Measurements from ENCODE around the gene YWHAH.

The YWHAH gene

DNA sequence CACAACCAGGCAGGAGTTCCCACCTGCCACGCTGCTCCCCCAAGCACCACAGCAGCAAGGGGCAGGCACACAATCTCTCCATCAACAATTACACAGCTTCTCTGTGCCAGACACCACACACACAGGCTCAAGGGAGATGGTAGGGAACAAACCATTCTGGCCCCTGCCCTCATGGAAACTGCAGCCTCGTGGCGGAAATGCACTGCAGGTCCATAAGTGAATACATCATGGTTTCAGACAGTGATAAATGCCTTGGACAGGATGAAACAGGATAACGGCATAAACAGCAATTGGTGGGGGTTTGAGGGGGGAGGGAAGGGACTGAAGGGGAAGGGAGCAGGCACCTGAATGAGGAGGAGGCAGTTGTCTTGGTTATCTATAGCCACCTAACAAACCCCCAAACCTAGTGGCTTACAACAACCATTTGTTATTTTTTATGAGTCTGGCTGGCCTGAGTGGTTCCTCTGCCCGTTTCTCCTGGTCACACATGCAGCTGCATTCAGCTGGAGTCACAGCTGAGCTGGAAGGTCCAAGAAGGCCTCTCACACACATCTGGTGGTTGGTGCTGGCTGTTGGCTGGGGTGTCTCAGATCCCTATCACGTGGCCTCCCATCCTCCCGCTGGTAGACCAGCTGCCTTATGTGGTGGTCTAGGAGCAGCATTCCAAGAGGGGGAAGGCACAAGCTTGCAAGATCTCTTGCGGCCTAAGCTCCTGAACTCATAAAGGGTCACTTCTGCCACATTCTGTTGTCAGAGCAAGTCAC, 15.0 kb upstream of the YWHAH start:
- no peak for TF ChIP-seq GABPA (IDR thresholded peaks at IDR 0.05; ENCODE audit: low read depth)
- no peak for TF ChIP-seq REST (IDR thresholded peaks at IDR 0.05; ENCODE audit: insufficient replicate concordance, low read depth)
- no peak for TF ChIP-seq SPI1 (IDR thresholded peaks at IDR 0.05; ENCODE audit: borderline replicate concordance, low read depth)
- no peak for TF ChIP-seq CTCF (IDR thresholded peaks at IDR 0.05; ENCODE audit: insufficient read depth, low read length)
- TF ChIP-seq POLR2AphosphoS5 (IDR thresholded peaks at IDR 0.05; ENCODE audit: low read depth) = no peak
- no peak overlapping the region for H3K27ac ChIP-seq (replicated peaks)
- H3K27me3 ChIP-seq (ENCODE audit: insufficient read depth, poor library complexity, severe bottlenecking) = no peaks in the 10 kb centered on the region
- H3K4me3 ChIP-seq (replicated peaks; ENCODE audit: insufficient read depth, low read length) = no peak overlapping the region
- no peak for DNase-seq (ENCODE audit: low read depth in 1 of 2, low spot score in 1 of 2)

- no peaks in the 10 kb centered on the region for H3K27me3 ChIP-seq (ENCODE audit: insufficient read depth, poor library complexity, severe bottlenecking)
- no peak overlapping the region for H3K4me3 ChIP-seq (replicated peaks; ENCODE audit: insufficient read depth, low read length)
- no peak for DNase-seq (ENCODE audit: low read depth in 1 of 2, low spot score in 1 of 2)
- no peak overlapping the region for H3K27ac ChIP-seq (replicated peaks)
- no peak for TF ChIP-seq POLR2AphosphoS5 (IDR thresholded peaks at IDR 0.05; ENCODE audit: low read depth)
Measured at GRCh38 chr22:31932863-31933262, 11.5 kb upstream of the YWHAH start.

DNA sequence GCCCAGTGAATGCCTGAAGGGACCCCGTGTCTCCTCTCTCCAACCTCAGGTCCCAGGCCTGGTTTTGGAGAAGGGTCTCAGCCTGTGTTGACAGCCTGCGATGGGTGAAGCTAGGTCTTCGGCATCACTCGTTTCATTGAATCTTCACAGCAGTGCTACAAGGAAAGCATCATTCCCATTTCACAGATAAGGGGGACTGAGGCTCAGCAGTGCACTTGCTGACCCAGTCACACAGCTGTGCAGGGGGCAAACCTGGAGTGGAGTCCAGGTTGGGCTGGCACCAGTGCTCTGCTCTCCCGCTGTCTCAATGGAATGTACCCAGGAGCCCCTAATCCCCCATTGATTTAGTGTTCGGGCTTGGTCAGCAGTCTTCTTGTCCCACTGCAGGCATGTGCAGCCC, 10.9 kb upstream of the YWHAH start:
- no peaks in the 10 kb centered on the region for H3K27me3 ChIP-seq (ENCODE audit: insufficient read depth, poor library complexity, severe bottlenecking)
- H3K4me3 ChIP-seq (replicated peaks; ENCODE audit: insufficient read depth, low read length) = no peak overlapping the region
- DNase-seq (ENCODE audit: low read depth in 1 of 2, low spot score in 1 of 2) = no peak
- no peak overlapping the region for H3K27ac ChIP-seq (replicated peaks)
- TF ChIP-seq SPI1 (IDR thresholded peaks at IDR 0.05; ENCODE audit: borderline replicate concordance, low read depth) (no peak), CTCF (IDR thresholded peaks at IDR 0.05; ENCODE audit: insufficient read depth, low read length) (no peak), GABPA (IDR thresholded peaks at IDR 0.05; ENCODE audit: low read depth) (no peak), REST (IDR thresholded peaks at IDR 0.05; ENCODE audit: insufficient replicate concordance, low read depth) (no peak), POLR2AphosphoS5 (IDR thresholded peaks at IDR 0.05; ENCODE audit: low read depth) (no peak)

DNA sequence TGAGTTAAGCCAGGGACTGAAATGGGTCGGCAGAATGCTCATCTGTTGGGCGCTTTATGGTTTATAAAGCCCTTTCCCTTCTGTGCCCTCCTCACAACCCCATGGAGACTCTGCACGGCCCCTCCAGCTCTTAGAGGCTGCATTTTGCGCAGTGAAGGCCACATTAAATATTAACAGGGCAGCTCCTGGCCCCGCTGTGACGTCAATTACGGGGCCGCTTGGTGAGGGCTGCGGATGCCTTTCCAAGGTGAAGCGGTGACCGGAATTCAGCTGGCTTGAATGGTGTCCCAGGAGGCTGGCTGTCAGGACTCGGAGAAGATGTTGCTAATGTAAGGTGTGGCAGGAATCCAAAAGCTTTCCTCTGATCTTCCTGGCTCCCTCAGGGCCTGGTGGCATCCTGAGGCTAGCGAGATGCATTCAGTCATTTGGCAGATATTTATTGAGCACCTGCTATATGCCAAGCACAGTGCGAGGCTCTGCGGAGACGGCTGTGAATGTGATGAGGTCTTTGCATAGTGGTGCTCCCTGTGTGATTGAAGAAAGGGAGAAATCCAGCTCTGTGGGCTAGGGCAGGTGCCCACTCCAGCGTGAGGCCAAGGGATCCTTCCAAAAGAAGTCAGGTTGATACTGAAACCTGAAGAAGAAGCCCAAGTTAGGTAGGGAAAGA, 10.4 kb upstream of the YWHAH start:
- DNase-seq (ENCODE audit: low read depth in 1 of 2, low spot score in 1 of 2) = no peak

More for the DNA sequence above, 10.4 kb upstream of the YWHAH start:
- no peaks in the 10 kb centered on the region for H3K27me3 ChIP-seq (ENCODE audit: insufficient read depth, poor library complexity, severe bottlenecking)
- TF ChIP-seq CTCF (IDR thresholded peaks at IDR 0.05; ENCODE audit: insufficient read depth, low read length) = no peak
- TF ChIP-seq REST (IDR thresholded peaks at IDR 0.05; ENCODE audit: insufficient replicate concordance, low read depth) = no peak
- no peak for TF ChIP-seq GABPA (IDR thresholded peaks at IDR 0.05; ENCODE audit: low read depth)
- no peak overlapping the region for H3K4me3 ChIP-seq (replicated peaks; ENCODE audit: insufficient read depth, low read length)
- H3K27ac ChIP-seq (replicated peaks) = no peak overlapping the region

Data from HL-60 (cell line).